HCT116 (cell line): Measurements from ENCODE around the gene DOCK7. TPM values are rescaled to one million over a fixed set of nuclear protein-coding genes. Genes with fewer than 3 reads are reported as not detected.

Experiments
- ATAC-seq: fragments of 200-7000 bp; cut with Tn5 transposase; 2 replicates; pipeline ENCODE4 v1.9.1; 2020; ENCODE audit warnings: mild to moderate bottlenecking, moderate library complexity
- BruUV-seq: library from RNA; stranded (reverse); fragments of 400-500 nt; replicated peaks from 2 replicates; lab custom pipeline; 2021; lab: Mats Ljungman, UMichigan
- CTCF ChIA-PET: fragments of 300-600 bp; sonication (Branson Sonifier 250); formaldehyde crosslinking; loops from one replicate; lab custom pipeline; 2021; ENCODE audit warnings: antibody characterized with exemption; lab: Charles Lee
- POLR2A ChIA-PET: fragments of 300-600, 350-600 bp; sonication (Branson Sonifier 250); formaldehyde crosslinking; loops from one replicate; lab custom pipeline; 2021; ENCODE audit warnings: antibody characterized with exemption; lab: Charles Lee
- RAD21 ChIA-PET, 2 experiments: fragments of 300-600 bp; sonication (Branson Sonifier 250); formaldehyde crosslinking; loops; one replicate each; lab custom pipeline; 2023; ENCODE audit warnings: low total read pairs in 2 of 2; ENCODE audit not compliant: uncharacterized antibody in 2 of 2, unreplicated experiment in 2 of 2, low non-redundant PET in 1 of 2; lab: Charles Lee
- DNase-seq: peaks from one replicate; pipeline ENCODE4 v3.0.0-alpha.2; 2010; ENCODE audit warnings: low read depth, low spot score
- H2AFZ ChIP-seq: fragments of 200-600 bp; shearing (Covaris generic), sonication (generic); 2 replicates; pipeline ENCODE4 v1.6.1; 2017; ENCODE audit warnings: low read depth, mixed run types, mixed read lengths, antibody characterized with exemption, low read length; ENCODE audit not compliant: poor library complexity, severe bottlenecking
- H3K27ac ChIP-seq: 2 replicates; pipeline ENCODE4 v1.5.1; 2012; ENCODE audit warnings: low read depth, low read length
- H3K27me3 ChIP-seq: fragments of 200-600 bp; sonication (generic); 2 replicates; pipeline ENCODE4 v1.6.1; 2016; ENCODE audit warnings: mixed run types, low read length, mixed read lengths; ENCODE audit not compliant: insufficient read depth
- H3K36me3 ChIP-seq, 2 experiments: fragments of 200-500 bp in 1 of 2; fragments of 200-600 bp in 1 of 2; sonication (Bioruptor generic) in 1 of 2; sonication (generic) in 1 of 2; 2 replicates each; pipeline versions ENCODE4 v1.5.1 to v1.6.1; 2014 to 2016; ENCODE audit warnings: low read length in 2 of 2, inconsistent platforms in 1 of 2, mixed read lengths in 1 of 2, mixed run types in 1 of 2; ENCODE audit not compliant: insufficient read depth in 2 of 2, control insufficient read depth in 1 of 2
- H3K4me1 ChIP-seq, 2 experiments: fragments of 200-600 bp in 1 of 2; sonication (generic) in 1 of 2; 2 replicates each; pipeline versions ENCODE4 v1.5.1 to v1.6.1; 2012 to 2017; ENCODE audit warnings: low read length in 2 of 2, inconsistent platforms in 1 of 2, mild to moderate bottlenecking in 1 of 2, mixed read lengths in 1 of 2, mixed run types in 1 of 2, moderate library complexity in 1 of 2; ENCODE audit not compliant: insufficient read depth in 2 of 2, control insufficient read depth in 1 of 2
- H3K4me2 ChIP-seq: fragments of 200-600 bp; sonication (generic); 2 replicates; pipeline ENCODE4 v1.6.1; 2017; ENCODE audit warnings: mixed run types, low read length, mixed read lengths
- H3K4me3 ChIP-seq, 2 experiments: fragments of 200-600 bp in 1 of 2; sonication (generic) in 1 of 2; replicated peaks in 1 of 2; 2 replicates each; pipeline ENCODE4 v1.5.1; 2011 to 2016; ENCODE audit warnings: low read length in 2 of 2, control low read depth in 1 of 2, low read depth in 1 of 2, mild to moderate bottlenecking in 1 of 2, mixed read lengths in 1 of 2, mixed run types in 1 of 2
- H3K79me2 ChIP-seq: fragments of 200-600 bp; sonication (generic); 2 replicates; pipeline ENCODE4 v1.6.1; 2017; ENCODE audit warnings: mild to moderate bottlenecking, mixed run types, low read length, moderate library complexity, mixed read lengths; ENCODE audit not compliant: insufficient read depth
- H3K9ac ChIP-seq: fragments of 200-600 bp; sonication (generic); 2 replicates; pipeline ENCODE4 v1.6.1; 2016; ENCODE audit warnings: low read length, mixed read lengths
- H3K9me2 ChIP-seq: fragments of 200-600 bp; sonication (generic), shearing (Covaris generic); 2 replicates; pipeline ENCODE4 v1.6.1; 2017; ENCODE audit warnings: mixed run types, mild to moderate bottlenecking, moderate library complexity; ENCODE audit not compliant: insufficient read depth
- H3K9me3 ChIP-seq, 2 experiments: fragments of 200-500 bp in 1 of 2; fragments of 200-600 bp in 1 of 2; sonication (Bioruptor generic) in 1 of 2; sonication (generic) in 1 of 2; 2 replicates each; pipeline ENCODE4 v1.6.1; 2014 to 2017; ENCODE audit warnings: low read length in 2 of 2, mixed read lengths in 2 of 2, inconsistent platforms in 1 of 2, low read depth in 1 of 2, mild to moderate bottlenecking in 1 of 2, mixed run types in 1 of 2, moderate library complexity in 1 of 2; ENCODE audit not compliant: control insufficient read depth in 1 of 2, insufficient read depth in 1 of 2
- H4K20me1 ChIP-seq: fragments of 200-600 bp; sonication (generic), shearing (Covaris generic); 2 replicates; pipeline ENCODE4 v1.6.1; 2017; ENCODE audit warnings: mixed run types, mild to moderate bottlenecking, moderate library complexity; ENCODE audit not compliant: insufficient read depth
- ATF3 ChIP-seq: IDR thresholded peaks from 2 replicates; pipeline ENCODE4 v1.6.1; 2012
- CBX3 ChIP-seq: IDR thresholded peaks from 2 replicates; pipeline ENCODE4 v1.6.1; 2012; ENCODE audit warnings: low read depth
- CEBPB ChIP-seq: IDR thresholded peaks from 2 replicates; pipeline ENCODE4 v1.6.1; 2012; ENCODE audit warnings: low read depth
- CTCF ChIP-seq, 3 experiments: fragments of 200-600 bp in 1 of 3; sonication (generic) in 1 of 3; IDR thresholded peaks in 2 of 3; conservative IDR thresholded peaks in 1 of 3; 2 replicates each; pipeline ENCODE4 v1.5.1; 2012 to 2017; ENCODE audit warnings: low read depth in 2 of 3, low read length in 2 of 3, antibody characterized with exemption in 1 of 3, borderline replicate concordance in 1 of 3, control low read depth in 1 of 3, mild to moderate bottlenecking in 1 of 3, mixed read lengths in 1 of 3, mixed run types in 1 of 3, moderate library complexity in 1 of 3; ENCODE audit not compliant: insufficient read depth in 1 of 3
- EZH2phosphoT487 ChIP-seq: fragments of 200-600 bp; IDR thresholded peaks from 2 replicates; pipeline ENCODE4 v1.6.1; 2018; ENCODE audit warnings: antibody characterized with exemption, borderline replicate concordance
- FOSL1 ChIP-seq: IDR thresholded peaks from 2 replicates; pipeline ENCODE4 v1.6.1; 2012; ENCODE audit warnings: low read depth
- JUND ChIP-seq: IDR thresholded peaks from 2 replicates; pipeline ENCODE4 v1.6.1; 2012
- MAX ChIP-seq: IDR thresholded peaks from 2 replicates; pipeline ENCODE4 v1.6.1; 2012
- REST ChIP-seq: IDR thresholded peaks from 2 replicates; pipeline ENCODE4 v1.6.1; 2012; ENCODE audit warnings: low read depth
- SRF ChIP-seq: IDR thresholded peaks from 2 replicates; pipeline ENCODE4 v1.6.1; 2012; ENCODE audit warnings: low read depth
- ZFX ChIP-seq: fragments of 450-650 bp; IDR thresholded peaks from 2 replicates; pipeline ENCODE4 v1.6.1; 2017
- ZNF274 ChIP-seq: fragments of 200-500 bp; sonication (Bioruptor generic); IDR thresholded peaks from 2 replicates; pipeline ENCODE4 v1.6.1; 2014; ENCODE audit warnings: mild to moderate bottlenecking, low read depth, low read length, inconsistent platforms
- intact Hi-C: fragments of 100-400 bp; cut with micrococcal nuclease; formaldehyde crosslinking; loops from 2 replicates; pipeline ENCODE4 v1.10.0; 2022
- total RNA-seq: library from RNA; stranded (reverse); gene quantifications from one replicate; pipeline ENCODE4 v1.2.1, GENCODE V29; 2021; ENCODE audit not compliant: unreplicated experiment

DOCK7 gene
- total RNA-seq, 1 experiment from 2014 or later: 49.0 TPM

- H4K20me1 ChIP-seq: no peaks in the 10 kb centered on the region
- H3K9me2 ChIP-seq: no peaks in the 10 kb centered on the region
- H3K9ac ChIP-seq: no peak overlapping the region
- DNase-seq: no peak
- POLR2A ChIA-PET: no interaction called here
- no peak overlapping the region for H3K27ac ChIP-seq
- RAD21 ChIA-PET: no interaction called here
- intact Hi-C loops: no loop called here
- no peak for ATAC-seq
- H3K4me2 ChIP-seq: no peak overlapping the region
- no peak overlapping the region for H2AFZ ChIP-seq
- H3K9me3 ChIP-seq: no peaks in the 10 kb centered on the region
- BruUV-seq: no TSS peak
- no peaks in the 10 kb centered on the region for H3K79me2 ChIP-seq
- no peaks in the 10 kb centered on the region for H3K27me3 ChIP-seq
- H3K4me3 ChIP-seq: no peak overlapping the region
- CTCF ChIA-PET: no interaction called here
- H3K4me1 ChIP-seq: no peaks in the 10 kb centered on the region
- no peaks in the 10 kb centered on the region for H3K36me3 ChIP-seq
- no peak for TF ChIP-seq ZFX
- TF ChIP-seq CBX3: no peak
- no peak for TF ChIP-seq EZH2phosphoT487
- no peak for TF ChIP-seq MAX
- TF ChIP-seq SRF: no peak
- no peak for TF ChIP-seq FOSL1
- no peak for TF ChIP-seq ZNF274
- TF ChIP-seq CTCF (IDR thresholded peaks at IDR 0.05 in 2 of 3, conservative IDR thresholded peaks at IDR 0.05 in 1 of 3; ENCODE audit: borderline replicate concordance in 1 of 3, insufficient read depth in 1 of 3, low read depth in 2 of 3, low read length in 2 of 3): no peak
Observed at GRCh38 chr1:62529227-62529626, 159.0 kb downstream of the DOCK7 start.

- Histone ChIP-seq H3K36me3 (no peaks in the 10 kb centered on the region), H3K4me1 (no peaks in the 10 kb centered on the region), H3K27me3 (no peaks in the 10 kb centered on the region), H3K9ac (no peak overlapping the region), H2AFZ (no peak overlapping the region), H3K27ac (no peak overlapping the region), H4K20me1 (no peaks in the 10 kb centered on the region), H3K9me2 (no peaks in the 10 kb centered on the region), H3K9me3 (no peaks in the 10 kb centered on the region), H3K4me3 (no peak overlapping the region), H3K79me2 (no peaks in the 10 kb centered on the region), H3K4me2 (no peak overlapping the region)
- ATAC-seq: no peak
- POLR2A ChIA-PET: no interaction called here
- DNase-seq: no peak
- intact Hi-C loops: no loop called here
- RAD21 ChIA-PET: no interaction called here
- BruUV-seq: no TSS peak
- CTCF ChIA-PET: interaction anchor here (0.7 kb wide), 1 partner anchor 188 kb away, joined by 3 read pairs; no protein-coding TSS in a partner anchor
- TF ChIP-seq SRF: no peak
- TF ChIP-seq JUND: no peak
- TF ChIP-seq MAX: no peak
- no peak for TF ChIP-seq CEBPB
- TF ChIP-seq ATF3: no peak
- TF ChIP-seq REST: no peak
- no peak for TF ChIP-seq CTCF (IDR thresholded peaks at IDR 0.05 in 2 of 3, conservative IDR thresholded peaks at IDR 0.05 in 1 of 3; ENCODE audit: borderline replicate concordance in 1 of 3, insufficient read depth in 1 of 3, low read depth in 2 of 3, low read length in 2 of 3)
Observed at GRCh38 chr1:62528015-62528414, 160.2 kb downstream of the DOCK7 start.
